Thyroid gland (tissue), 4 donors: Measurements from ENCODE around the gene CNTN1.

Experiments used
- POLR2A ChIP-seq, 2 donors: fragments of 450-650 bp; IDR thresholded peaks; one replicate each; pipeline ENCODE4 v1.6.1; 2017; ENCODE audit warnings: antibody characterized with exemption in 2 of 2, mild to moderate bottlenecking in 2 of 2, moderate library complexity in 1 of 2
- TF ChIP-seq, protein P1 (sequence below), 6 experiments: fragments of 200-600 bp in 3 of 6; fragments of 450-650 bp in 3 of 6; sonication (generic) in 3 of 6; IDR thresholded peaks; one replicate each; pipeline ENCODE4 v1.5.1; 2016 to 2019; ENCODE audit warnings: antibody characterized with exemption in 6 of 6, mild to moderate bottlenecking in 2 of 6, inconsistent platforms in 1 of 6, moderate library complexity in 1 of 6

DNA sequence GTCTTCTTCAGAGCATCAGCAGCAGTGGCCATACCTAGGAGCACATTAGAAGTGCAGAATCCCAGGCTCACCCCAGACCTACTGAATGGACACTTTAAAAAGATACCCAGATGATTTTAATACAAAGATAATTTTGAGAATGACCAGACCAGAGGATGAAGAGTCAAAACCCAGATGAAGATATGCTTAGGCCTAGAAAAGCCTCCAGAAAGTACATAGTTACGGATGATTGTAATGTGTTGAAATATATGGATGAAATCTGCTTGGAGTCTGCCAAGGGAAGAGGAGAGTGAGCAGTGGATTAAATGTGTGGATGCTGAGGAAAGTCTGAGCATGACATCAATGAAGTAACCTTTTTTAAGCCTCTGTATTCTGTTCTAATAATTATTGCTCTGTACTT lies 245.7 kb downstream of the CNTN1 start:
- TF ChIP-seq, protein P1, sequence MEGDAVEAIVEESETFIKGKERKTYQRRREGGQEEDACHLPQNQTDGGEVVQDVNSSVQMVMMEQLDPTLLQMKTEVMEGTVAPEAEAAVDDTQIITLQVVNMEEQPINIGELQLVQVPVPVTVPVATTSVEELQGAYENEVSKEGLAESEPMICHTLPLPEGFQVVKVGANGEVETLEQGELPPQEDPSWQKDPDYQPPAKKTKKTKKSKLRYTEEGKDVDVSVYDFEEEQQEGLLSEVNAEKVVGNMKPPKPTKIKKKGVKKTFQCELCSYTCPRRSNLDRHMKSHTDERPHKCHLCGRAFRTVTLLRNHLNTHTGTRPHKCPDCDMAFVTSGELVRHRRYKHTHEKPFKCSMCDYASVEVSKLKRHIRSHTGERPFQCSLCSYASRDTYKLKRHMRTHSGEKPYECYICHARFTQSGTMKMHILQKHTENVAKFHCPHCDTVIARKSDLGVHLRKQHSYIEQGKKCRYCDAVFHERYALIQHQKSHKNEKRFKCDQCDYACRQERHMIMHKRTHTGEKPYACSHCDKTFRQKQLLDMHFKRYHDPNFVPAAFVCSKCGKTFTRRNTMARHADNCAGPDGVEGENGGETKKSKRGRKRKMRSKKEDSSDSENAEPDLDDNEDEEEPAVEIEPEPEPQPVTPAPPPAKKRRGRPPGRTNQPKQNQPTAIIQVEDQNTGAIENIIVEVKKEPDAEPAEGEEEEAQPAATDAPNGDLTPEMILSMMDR (IDR thresholded peaks at IDR 0.05), result no peak
- TF ChIP-seq POLR2A (IDR thresholded peaks at IDR 0.05), result no peak
